Liver (tissue), 9 donors: ENCODE data around the gene MAPK9. TPM values are rescaled to one million over a fixed set of nuclear protein-coding genes. Genes with fewer than 3 reads are reported as not detected.

Source experiments
- DNase-seq: peaks from one replicate; pipeline ENCODE4 v3.0.0-alpha.2; 2017; ENCODE audit warnings: low spot score
- H3K27ac ChIP-seq, 2 donors: one replicate each; pipeline ENCODE4 v1.7.0; 2013; ENCODE audit warnings: inconsistent platforms in 2 of 2, low read length in 2 of 2, control low read depth in 1 of 2, low read depth in 1 of 2, mild to moderate bottlenecking in 1 of 2
- H3K27me3 ChIP-seq, 4 donors: one replicate each; pipeline versions ENCODE4 v1.6.1 to v1.7.0; 2013; ENCODE audit warnings: low read length in 3 of 4, inconsistent platforms in 1 of 4, mild to moderate bottlenecking in 1 of 4, moderate library complexity in 1 of 4; ENCODE audit not compliant: control insufficient read depth in 4 of 4, insufficient read depth in 4 of 4
- H3K36me3 ChIP-seq, 4 donors: one replicate each; pipeline versions ENCODE4 v1.6.1 to v1.7.0; 2013; ENCODE audit warnings: low read length in 3 of 4, mild to moderate bottlenecking in 3 of 4, low read depth in 1 of 4, moderate library complexity in 1 of 4; ENCODE audit not compliant: control insufficient read depth in 4 of 4, insufficient read depth in 3 of 4
- H3K4me1 ChIP-seq, 4 donors: one replicate each; pipeline versions ENCODE4 v1.6.1 to v1.7.0; 2013; ENCODE audit warnings: low read length in 3 of 4, mild to moderate bottlenecking in 3 of 4, moderate library complexity in 1 of 4; ENCODE audit not compliant: control insufficient read depth in 4 of 4, insufficient read depth in 4 of 4
- H3K4me3 ChIP-seq, 3 donors: one replicate each; pipeline versions ENCODE4 v1.6.1 to v1.7.0; 2013; ENCODE audit warnings: low read length in 3 of 3, control low read depth in 1 of 3, low read depth in 1 of 3, mild to moderate bottlenecking in 1 of 3
- H3K9ac ChIP-seq, 2 donors: one replicate each; pipeline ENCODE4 v1.7.0; 2013; ENCODE audit warnings: low read length in 2 of 2, mild to moderate bottlenecking in 2 of 2, moderate library complexity in 2 of 2, control low read depth in 1 of 2, low read depth in 1 of 2
- H3K9me3 ChIP-seq, 4 donors: one replicate each; pipeline versions ENCODE4 v1.6.1 to v1.7.0; 2013; ENCODE audit warnings: low read length in 3 of 4; ENCODE audit not compliant: control insufficient read depth in 4 of 4
- ATF3 ChIP-seq: IDR thresholded peaks from 2 replicates; pipeline ENCODE4 v1.6.1; 2016; ENCODE audit warnings: antibody characterized with exemption
- CTCF ChIP-seq: fragments of 150-350 bp; IDR thresholded peaks from 2 replicates; pipeline ENCODE4 v1.5.1; 2017; ENCODE audit warnings: improper control_type of control experiment, low read depth, low read length; ENCODE audit not compliant: missing input control
- EGR1 ChIP-seq, 2 donors: IDR thresholded peaks; 2 replicates each; pipeline ENCODE4 v1.6.1; 2016 to 2018; ENCODE audit warnings: antibody characterized with exemption in 2 of 2, low read depth in 2 of 2
- FOXA1 ChIP-seq: IDR thresholded peaks from 2 replicates; pipeline ENCODE4 v1.6.1; 2016; ENCODE audit warnings: antibody characterized with exemption
- FOXA2 ChIP-seq: IDR thresholded peaks from 2 replicates; pipeline ENCODE4 v1.6.1; 2016; ENCODE audit warnings: antibody characterized with exemption
- GABPA ChIP-seq, 2 donors: IDR thresholded peaks in 1 of 2; conservative IDR thresholded peaks in 1 of 2; 2 replicates each; pipeline ENCODE4 v1.6.1; 2016; ENCODE audit warnings: antibody characterized with exemption in 2 of 2, mild to moderate bottlenecking in 1 of 2, moderate library complexity in 1 of 2
- HNF4A ChIP-seq, 2 donors: conservative IDR thresholded peaks; 2 replicates each; pipeline ENCODE4 v1.6.1; 2016; ENCODE audit warnings: antibody characterized with exemption in 2 of 2, mild to moderate bottlenecking in 2 of 2
- MAX ChIP-seq: IDR thresholded peaks from 2 replicates; pipeline ENCODE4 v1.6.1; 2016; ENCODE audit warnings: antibody characterized with exemption
- RAD21 ChIP-seq, 2 donors: IDR thresholded peaks; 2 replicates each; pipeline ENCODE4 v1.6.1; 2016; ENCODE audit warnings: antibody characterized with exemption in 2 of 2, mild to moderate bottlenecking in 2 of 2
- REST ChIP-seq: IDR thresholded peaks from 2 replicates; pipeline ENCODE4 v1.6.1; 2016; ENCODE audit warnings: antibody characterized with exemption, mild to moderate bottlenecking
- SP1 ChIP-seq: IDR thresholded peaks from 2 replicates; pipeline ENCODE4 v1.6.1; 2018; ENCODE audit warnings: antibody characterized with exemption, mild to moderate bottlenecking
- YY1 ChIP-seq: IDR thresholded peaks from 2 replicates; pipeline ENCODE4 v1.6.1; 2016; ENCODE audit warnings: antibody characterized with exemption, mild to moderate bottlenecking
- ZBTB33 ChIP-seq: IDR thresholded peaks from 2 replicates; pipeline ENCODE4 v1.6.1; 2016; ENCODE audit warnings: antibody characterized with exemption
- WGBS: extraction: QIAGEN DNeasy Blood & Tissue Kit; methylation state at CpG from one replicate; pipeline ENCODE4 v1.1.7; 2013; 5-methylcytosine and 5-hydroxymethylcytosine counted together
- polyA plus RNA-seq, 2 donors: library from polyadenylated mRNA; stranded (reverse) in 1 of 2; unstranded in 1 of 2; fragments of 200-250 nt in 1 of 2; fragments of >200 nt in 1 of 2; fragmentation: Nextera tagmentation in 1 of 2; extraction: Ambion mirVana in 1 of 2; gene quantifications; one replicate each; pipeline versions ENCODE4 v1.2.1 to v1.2.3, GENCODE V29; 2013 to 2015
- total RNA-seq, 2 donors: library from RNA; depleted of rRNA; stranded (reverse); fragments of >200 nt; gene quantifications; one replicate each; pipeline ENCODE4 v1.2.3, GENCODE V29; 2014
- donor health status: healthy.
- donor health status: healthy.
- donor health status: healthy.
- donor health status: healthy.
- donor health status: healthy.

MAPK9 gene
- total and polyA plus RNA-seq, 4 donors: 3.8 to 22.7 (median 12.8) TPM

- no peak for TF ChIP-seq REST
- TF ChIP-seq FOXA2: no peak
- TF ChIP-seq ATF3: no peak
- TF ChIP-seq MAX: no peak
- H3K27ac ChIP-seq: no peak overlapping the region
- H3K27me3 ChIP-seq: peaks cover 0 to 2% (median 0%) of the 10 kb centered on the region in 4 donors
- DNase-seq: no peak
- no peak overlapping the region for H3K4me3 ChIP-seq
- no peaks in the 10 kb centered on the region for H3K36me3 ChIP-seq
- WGBS: 87% methylated on average over 17 of the region's 17 CpGs
- H3K9ac ChIP-seq: no peak overlapping the region
- no peaks in the 10 kb centered on the region for H3K9me3 ChIP-seq
- no peaks in the 10 kb centered on the region for H3K4me1 ChIP-seq
These were observed 11.5 kb upstream of the MAPK9 start for GRCh38 chr5:180303226-180304015.

- TF ChIP-seq GABPA (IDR thresholded peaks at IDR 0.05 in 1 of 2, conservative IDR thresholded peaks at IDR 0.05 in 1 of 2) (no peak), HNF4A (conservative IDR thresholded peaks at IDR 0.05) (no peak), FOXA2 (no peak), CTCF (no peak), FOXA1 (no peak), RAD21 (IDR thresholded peaks at IDR 0.05) (no peak), YY1 (no peak)
- Histone ChIP-seq H3K27me3 (peaks cover 0 to 2% (median 0%) of the 10 kb centered on the region in 4 donors), H3K36me3 (no peaks in the 10 kb centered on the region), H3K9me3 (no peaks in the 10 kb centered on the region), H3K27ac (no peak overlapping the region), H3K4me3 (no peak overlapping the region), H3K9ac (no peak overlapping the region), H3K4me1 (no peaks in the 10 kb centered on the region)
- 92% methylated on average over 10 of the region's 10 CpGs for WGBS
- no peak for DNase-seq
These were observed 10.4 kb upstream of the MAPK9 start for GRCh38 chr5:180302256-180302655.

GRCh38 chr5:180301253-180301652 is 9.4 kb upstream of the MAPK9 start:
- Histone ChIP-seq H3K4me1 (no peaks in the 10 kb centered on the region), H3K27me3 (peaks cover 0 to 2% (median 0%) of the 10 kb centered on the region in 4 donors), H3K9ac (no peak overlapping the region), H3K36me3 (no peaks in the 10 kb centered on the region), H3K27ac (no peak overlapping the region), H3K4me3 (no peak overlapping the region), H3K9me3 (no peaks in the 10 kb centered on the region)
- DNase-seq: no peak
- TF ChIP-seq HNF4A (conservative IDR thresholded peaks at IDR 0.05): no peak
- no peak for TF ChIP-seq EGR1 (IDR thresholded peaks at IDR 0.05; ENCODE audit: low read depth in 2 of 2)
- no peak for TF ChIP-seq CTCF
- no peak for TF ChIP-seq SP1
- TF ChIP-seq YY1: no peak
- no peak for TF ChIP-seq ZBTB33
- no peak for TF ChIP-seq MAX
- 66% methylated on average over 4 of the region's 4 CpGs for WGBS
